Skeletal muscle tissue (tissue), 4 donors: ENCODE measurements around the gene STX4. TPM values are rescaled to one million over a fixed set of nuclear protein-coding genes. Genes with fewer than 3 reads are reported as not detected.
A peak's percentile ranks its signal among the peaks of the same experiment; 100 is the strongest.

ENCODE experiments used
- H3K27ac ChIP-seq: one replicate; pipeline ENCODE4 v1.7.0; 2013; ENCODE audit warnings: mild to moderate bottlenecking, low read depth, low read length, inconsistent platforms
- H3K27me3 ChIP-seq, 3 donors: one replicate each; pipeline ENCODE4 v1.7.0; 2013; ENCODE audit warnings: low read length in 3 of 3; ENCODE audit not compliant: control insufficient read depth in 3 of 3, insufficient read depth in 3 of 3
- H3K36me3 ChIP-seq, 3 donors: one replicate each; pipeline ENCODE4 v1.7.0; 2013; ENCODE audit warnings: low read length in 3 of 3; ENCODE audit not compliant: control insufficient read depth in 3 of 3, insufficient read depth in 3 of 3
- H3K4me1 ChIP-seq, 3 donors: one replicate each; pipeline ENCODE4 v1.7.0; 2013; ENCODE audit warnings: low read length in 3 of 3, mild to moderate bottlenecking in 3 of 3; ENCODE audit not compliant: control insufficient read depth in 3 of 3, insufficient read depth in 3 of 3
- H3K4me3 ChIP-seq, 3 donors: one replicate each; pipeline ENCODE4 v1.7.0; 2013; ENCODE audit warnings: low read length in 3 of 3
- H3K9ac ChIP-seq, 3 donors: one replicate each; pipeline ENCODE4 v1.7.0; 2013; ENCODE audit warnings: low read length in 3 of 3, mild to moderate bottlenecking in 3 of 3, moderate library complexity in 2 of 3, low read depth in 1 of 3
- H3K9me3 ChIP-seq, 3 donors: one replicate each; pipeline ENCODE4 v1.7.0; 2013; ENCODE audit warnings: low read length in 3 of 3; ENCODE audit not compliant: control insufficient read depth in 3 of 3
- total RNA-seq: library from RNA; depleted of rRNA; stranded (reverse); fragments of >200 nt; gene quantifications from one replicate; pipeline ENCODE4 v1.2.3, GENCODE V29; 2014
- donor health status: Osteomylitis.

The STX4 gene
- total RNA-seq, 1 donor from 2014 or later: 19.3 TPM

- Histone ChIP-seq H3K27ac (no peak overlapping the region), H3K4me1 (peaks cover 0 to 15% (median 5%) of the 10 kb centered on the region in 3 donors), H3K36me3 (no peaks in the 10 kb centered on the region), H3K4me3 (no peak overlapping the region), H3K27me3 (peaks cover 0 to 9% (median 0%) of the 10 kb centered on the region in 3 donors), H3K9ac (no peak overlapping the region), H3K9me3 (no peaks in the 10 kb centered on the region)
Measured at GRCh38 chr16:31020536-31020935, 12.8 kb upstream of the STX4 start.

GRCh38 chr16:31022544-31023251 lies 10.7 kb upstream of the STX4 start:
- Histone ChIP-seq H3K36me3 (no peaks in the 10 kb centered on the region), H3K27me3 (peaks cover 0 to 3% (median 0%) of the 10 kb centered on the region in 3 donors), H3K4me1 (peaks cover 0 to 15% (median 5%) of the 10 kb centered on the region in 3 donors), H3K9ac (no peak overlapping the region), H3K4me3 (no peak overlapping the region), H3K27ac (peak overlapping the region; percentile 70), H3K9me3 (no peaks in the 10 kb centered on the region)

GRCh38 chr16:31023252-31023602 lies 10.1 kb upstream of the STX4 start:
- H3K36me3 ChIP-seq: no peaks in the 10 kb centered on the region
- peaks cover 0 to 15% (median 5%) of the 10 kb centered on the region in 3 donors for H3K4me1 ChIP-seq
- no peak overlapping the region for H3K4me3 ChIP-seq
- no peaks in the 10 kb centered on the region for H3K27me3 ChIP-seq
- no peaks in the 10 kb centered on the region for H3K9me3 ChIP-seq
- peak overlapping the region; percentile 70 for H3K27ac ChIP-seq
- no peak overlapping the region for H3K9ac ChIP-seq

GRCh38 chr16:31023627-31024226 lies 9.6 kb upstream of the STX4 start:
- Histone ChIP-seq H3K9ac (no peak overlapping the region), H3K27me3 (no peaks in the 10 kb centered on the region), H3K36me3 (no peaks in the 10 kb centered on the region), H3K9me3 (no peaks in the 10 kb centered on the region), H3K4me3 (no peak overlapping the region), H3K27ac (no peak overlapping the region), H3K4me1 (peaks cover 0 to 15% (median 5%) of the 10 kb centered on the region in 3 donors)

GRCh38 chr16:31025339-31025738 lies 8.0 kb upstream of the STX4 start:
- Histone ChIP-seq H3K27ac (no peak overlapping the region), H3K9ac (no peak overlapping the region), H3K27me3 (no peaks in the 10 kb centered on the region), H3K9me3 (no peaks in the 10 kb centered on the region), H3K36me3 (no peaks in the 10 kb centered on the region), H3K4me1 (peaks cover 0 to 15% (median 5%) of the 10 kb centered on the region in 3 donors), H3K4me3 (no peak overlapping the region)

GRCh38 chr16:31029272-31029671 lies 4.1 kb upstream of the STX4 start:
- Histone ChIP-seq H3K27me3 (no peaks in the 10 kb centered on the region), H3K27ac (no peak overlapping the region), H3K9me3 (no peaks in the 10 kb centered on the region), H3K4me3 (no peak overlapping the region), H3K9ac (no peak overlapping the region), H3K4me1 (peaks cover 8 to 14% (median 9%) of the 10 kb centered on the region in 3 donors), H3K36me3 (no peaks in the 10 kb centered on the region)

GRCh38 chr16:31031276-31031675 lies 2.1 kb upstream of the STX4 start:
- Histone ChIP-seq H3K9ac (no peak overlapping the region), H3K27ac (no peak overlapping the region), H3K4me3 (no peak overlapping the region), H3K27me3 (no peaks in the 10 kb centered on the region), H3K36me3 (peaks cover 8 to 15% (median 11%) of the 10 kb centered on the region in 3 donors), H3K4me1 (peaks cover 12 to 23% (median 14%) of the 10 kb centered on the region in 3 donors), H3K9me3 (no peaks in the 10 kb centered on the region)

- H3K27me3 ChIP-seq: no peaks in the 10 kb centered on the region
- H3K9ac ChIP-seq: peak overlapping the region; percentile 94 to 96 (median 96)
- no peaks in the 10 kb centered on the region for H3K9me3 ChIP-seq
- H3K4me1 ChIP-seq: peaks cover 12 to 24% (median 15%) of the 10 kb centered on the region in 3 donors
- peaks cover 26 to 30% (median 29%) of the 10 kb centered on the region in 3 donors for H3K36me3 ChIP-seq
- peak overlapping the region; percentile 97 to 98 (median 98) for H3K4me3 ChIP-seq
- H3K27ac ChIP-seq: peak overlapping the region; percentile 98
Measured at GRCh38 chr16:31033709-31034492, 543 bp downstream of the STX4 start.

- no peak overlapping the region for H3K27ac ChIP-seq
- peaks cover 12 to 24% (median 15%) of the 10 kb centered on the region in 3 donors for H3K4me1 ChIP-seq
- H3K4me3 ChIP-seq: no peak overlapping the region
- H3K36me3 ChIP-seq: peaks cover 46 to 50% (median 49%) of the 10 kb centered on the region in 3 donors
- H3K9me3 ChIP-seq: no peaks in the 10 kb centered on the region
- no peak overlapping the region for H3K9ac ChIP-seq
- no peaks in the 10 kb centered on the region for H3K27me3 ChIP-seq
Measured at GRCh38 chr16:31036691-31037090, 3.3 kb downstream of the STX4 start.

- H3K27ac ChIP-seq: no peak overlapping the region
- no peak overlapping the region for H3K4me3 ChIP-seq
- no peak overlapping the region for H3K9ac ChIP-seq
- no peaks in the 10 kb centered on the region for H3K27me3 ChIP-seq
- H3K9me3 ChIP-seq: no peaks in the 10 kb centered on the region
- H3K4me1 ChIP-seq: peaks cover 6 to 12% (median 8%) of the 10 kb centered on the region in 3 donors
- H3K36me3 ChIP-seq: peaks cover 59 to 64% (median 62%) of the 10 kb centered on the region in 3 donors
Measured at GRCh38 chr16:31038993-31039392, 5.6 kb downstream of the STX4 start.
